Lung microvascular endothelial cell (primary cell): ENCODE data around the gene MTX2. TPM values are rescaled to one million over a fixed set of nuclear protein-coding genes. Genes with fewer than 3 reads are reported as not detected.

Experiments used
- DNase-seq, 2 donors: peaks; one replicate each; pipeline versions ENCODE4 v3.0.0 to v3.0.0-alpha.2; 2010; ENCODE audit warnings: low read depth in 2 of 2
- total RNA-seq: library from RNA; depleted of rRNA; stranded (reverse); fragments of >200 nt; gene quantifications from 2 replicates; pipeline ENCODE4 v1.2.1, GENCODE V29; 2014

The MTX2 gene
- 24.4 and 31.7 TPM in 2 replicates for total RNA-seq

DNA sequence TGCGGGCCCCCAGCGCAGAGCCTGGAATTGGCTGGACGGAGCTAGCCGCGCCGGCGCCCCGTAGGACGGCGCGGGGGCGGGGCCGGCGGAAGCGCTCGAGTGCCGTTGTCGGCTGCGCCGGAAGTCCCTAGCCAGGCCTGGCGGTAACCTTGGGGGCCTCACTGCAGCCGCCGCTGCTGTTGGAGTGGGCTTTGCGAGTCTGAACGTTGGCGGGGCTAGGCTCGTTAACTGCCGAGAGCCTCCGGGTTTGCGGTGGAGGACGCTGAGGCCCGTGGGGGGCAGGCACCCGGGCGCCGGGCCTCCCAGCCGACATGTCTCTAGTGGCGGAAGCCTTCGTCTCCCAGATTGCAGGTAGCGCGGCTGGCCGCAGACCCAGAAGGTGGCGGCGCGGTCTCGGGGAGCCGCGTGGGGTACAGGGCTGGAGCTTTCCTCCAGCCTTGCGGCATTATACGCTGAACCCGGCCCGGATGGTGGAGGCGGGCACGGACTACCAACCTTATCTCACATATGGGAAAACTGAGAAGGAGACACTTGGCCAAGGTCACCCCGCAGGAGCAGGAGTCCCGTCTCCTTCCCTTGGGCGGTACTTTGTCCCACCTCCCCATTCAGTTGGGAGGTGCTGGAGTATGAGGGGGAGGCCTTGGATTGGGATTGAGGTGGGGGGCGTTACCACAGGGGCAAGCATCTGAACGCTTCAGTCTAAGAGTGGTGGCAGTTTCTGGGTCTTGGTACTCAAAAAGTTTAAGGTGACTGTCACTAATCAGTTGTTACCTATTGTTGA is at the start of gene MTX2:
Gene MTX2 (plus strand): TSS at position 124 of the 781 bp plus-strand sequence. CDS start 188 bp downstream, at position 312.
- peak; percentile 72 to 84 for DNase-seq

DNA sequence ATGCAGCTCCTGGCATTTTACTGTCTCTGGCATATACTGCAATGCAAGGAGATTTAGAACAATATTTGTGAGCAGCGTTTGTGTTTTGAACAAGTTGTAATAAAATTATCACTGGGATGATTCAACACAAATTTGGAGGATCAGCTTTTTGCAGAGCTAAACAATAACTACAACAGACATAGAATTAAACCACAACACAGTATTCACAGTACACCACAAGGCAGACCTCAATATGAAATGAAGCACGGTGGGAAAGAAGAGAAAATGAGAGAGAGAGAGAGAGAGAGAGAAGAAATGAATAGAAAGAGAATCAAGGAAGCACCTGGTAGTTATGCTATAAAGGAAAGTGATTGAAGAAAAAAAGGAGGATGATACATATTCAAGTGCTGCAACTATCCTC is 41.4 kb upstream of the MTX2 start:
- DNase-seq = no peak

- peak; percentile 68 to 72 for DNase-seq
These were observed 35.1 kb upstream of the MTX2 start for GRCh38 chr2:176234156-176234555.

DNA sequence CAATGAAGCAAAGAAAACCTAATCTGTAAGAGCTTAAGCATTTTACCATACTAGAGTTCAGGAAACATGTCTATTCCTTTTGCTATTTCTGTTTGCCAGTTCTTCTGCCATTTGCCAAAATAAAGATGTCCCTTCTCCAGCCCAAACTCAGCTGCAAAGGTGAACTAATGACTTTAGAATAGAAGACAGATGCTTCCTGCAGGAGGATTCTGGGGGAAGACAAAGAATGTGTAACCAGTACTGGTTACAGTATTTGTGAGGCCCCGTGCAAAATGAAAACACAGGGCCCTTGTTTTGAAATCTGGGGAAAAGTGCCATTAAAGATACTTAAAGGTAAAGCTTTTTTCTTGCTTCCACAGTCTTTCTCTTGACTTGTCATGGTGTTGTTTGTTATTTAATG is 34.3 kb upstream of the MTX2 start:
- peak in 1 of 2 donors; percentile 44 for DNase-seq

GRCh38 chr2:176237456-176237855 is 31.8 kb upstream of the MTX2 start:
- no peak for DNase-seq

DNA sequence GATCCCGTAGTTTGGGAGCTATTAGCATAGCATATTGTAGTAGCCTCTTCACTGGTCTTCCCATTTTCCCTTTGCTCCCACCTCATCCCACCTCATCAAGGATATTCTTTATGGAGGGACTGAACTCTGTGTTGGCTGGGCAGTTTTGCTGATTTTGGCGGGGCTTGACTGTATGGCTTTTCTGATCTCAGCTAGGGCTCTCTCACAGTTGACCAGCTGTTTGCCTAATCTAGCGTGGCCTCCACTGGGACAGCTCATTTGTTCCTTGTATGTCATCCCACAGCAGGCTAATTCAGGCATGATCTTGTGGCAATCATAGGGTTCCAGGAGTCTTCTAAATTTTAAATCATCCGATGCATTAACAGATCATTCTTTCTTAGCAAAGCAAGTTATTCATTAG is 30.2 kb upstream of the MTX2 start:
- DNase-seq = no peak

DNA sequence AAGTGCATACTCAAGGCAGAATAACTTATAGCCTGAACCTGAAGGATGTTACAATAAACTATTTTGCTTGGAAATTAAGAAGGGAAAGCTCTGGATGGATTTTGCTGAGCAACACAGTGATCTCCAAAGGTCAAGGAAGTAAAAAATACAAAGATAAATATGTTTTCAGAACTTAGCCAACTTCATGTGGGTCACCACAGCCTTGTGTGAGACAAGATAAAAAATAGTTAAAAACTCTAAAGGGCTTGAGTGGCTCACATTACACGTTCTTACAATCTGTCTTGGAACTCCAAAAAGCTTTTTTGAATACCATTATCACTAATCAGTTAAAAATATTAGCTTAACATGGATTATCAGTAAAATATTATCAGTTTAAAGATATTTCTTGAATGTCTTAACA is 28.9 kb upstream of the MTX2 start:
- no peak for DNase-seq

- peak in 1 of 2 donors; percentile 66 for DNase-seq
These were observed 27.0 kb upstream of the MTX2 start for GRCh38 chr2:176242276-176242675.

DNA sequence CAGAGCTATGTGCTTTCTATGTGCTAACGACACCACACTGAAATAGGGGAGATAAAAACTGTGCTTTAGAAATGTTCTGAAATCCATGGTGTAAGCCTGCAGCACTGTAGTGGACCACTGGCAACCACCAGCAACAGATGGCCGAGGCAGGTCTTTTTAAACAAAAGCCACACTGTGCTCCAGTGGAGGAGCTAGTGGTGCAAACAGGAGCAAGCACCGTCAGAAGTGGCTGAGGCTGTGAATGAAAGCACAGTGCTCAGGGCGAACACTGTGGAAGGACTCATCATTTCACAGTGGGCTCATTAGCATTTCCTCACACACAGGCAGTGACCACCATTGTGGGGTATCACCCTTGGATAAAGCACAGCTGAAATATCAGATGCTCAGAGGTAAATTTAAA is 22.9 kb upstream of the MTX2 start:
- DNase-seq = no peak

- no peak for DNase-seq
These were observed 21.4 kb upstream of the MTX2 start for GRCh38 chr2:176247859-176248258.

GRCh38 chr2:176251928-176252327 is 17.3 kb upstream of the MTX2 start:
- DNase-seq = no peak

GRCh38 chr2:176260689-176261088 is 8.6 kb upstream of the MTX2 start:
- no peak for DNase-seq

GRCh38 chr2:176261136-176261535 is 8.1 kb upstream of the MTX2 start:
- peak in 1 of 2 donors; percentile 26 for DNase-seq

- DNase-seq = no peak
These were observed 295 bp upstream of the MTX2 start for GRCh38 chr2:176268976-176269318.

GRCh38 chr2:176270100-176270750 is 983 bp downstream of the MTX2 start:
- DNase-seq = peak in 1 of 2 donors; percentile 31

DNA sequence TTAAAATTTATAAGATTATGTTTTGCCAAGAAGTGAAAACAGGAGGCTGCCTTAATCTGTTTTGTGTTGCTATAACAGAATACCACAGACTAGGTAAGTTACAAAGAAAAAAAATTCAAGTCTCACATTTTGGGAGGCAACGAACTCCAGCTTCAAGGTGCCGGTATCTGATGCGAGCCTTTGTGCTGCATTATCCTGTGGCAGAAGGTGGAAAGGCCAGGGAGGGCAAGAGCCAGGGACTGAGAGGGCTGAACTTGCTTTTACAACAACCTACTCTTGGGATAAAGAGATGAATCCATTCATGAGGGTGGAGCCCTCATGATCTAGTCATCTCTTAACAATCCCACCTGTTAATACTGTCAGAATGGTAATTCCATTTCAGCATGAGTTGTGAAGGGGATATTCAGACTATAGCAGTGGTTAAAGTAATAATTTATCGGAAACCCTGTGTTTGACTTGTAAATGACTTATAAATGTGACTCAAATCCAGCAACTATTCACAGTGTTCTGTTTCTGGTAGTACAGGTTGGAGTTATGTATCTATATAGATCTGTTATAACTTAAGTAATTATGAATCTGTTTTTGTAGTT is 3.7 kb downstream of the MTX2 start:
- no peak for DNase-seq

- DNase-seq = no peak
These were observed 9.7 kb downstream of the MTX2 start for GRCh38 chr2:176278927-176279326.

DNA sequence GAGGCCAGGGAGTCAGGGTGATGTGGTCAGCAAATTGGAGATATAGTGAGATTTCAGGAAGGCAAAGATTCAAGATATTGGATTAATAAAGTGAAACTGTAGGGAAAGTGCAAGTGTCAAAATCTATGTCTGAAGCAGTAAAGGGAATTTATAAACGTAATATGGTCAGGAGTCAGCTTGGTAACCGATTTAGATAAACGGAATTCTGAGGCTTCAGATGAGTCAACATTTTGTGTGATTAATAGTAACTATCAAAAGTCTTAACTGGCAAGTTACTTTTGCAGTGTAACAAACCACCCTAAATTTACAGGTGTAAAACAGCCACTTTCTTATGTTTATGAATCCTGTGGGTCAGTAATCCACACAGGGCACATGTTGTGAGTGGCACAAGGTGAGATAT is 10.9 kb downstream of the MTX2 start:
- peak in 1 of 2 donors; percentile 12 for DNase-seq

DNA sequence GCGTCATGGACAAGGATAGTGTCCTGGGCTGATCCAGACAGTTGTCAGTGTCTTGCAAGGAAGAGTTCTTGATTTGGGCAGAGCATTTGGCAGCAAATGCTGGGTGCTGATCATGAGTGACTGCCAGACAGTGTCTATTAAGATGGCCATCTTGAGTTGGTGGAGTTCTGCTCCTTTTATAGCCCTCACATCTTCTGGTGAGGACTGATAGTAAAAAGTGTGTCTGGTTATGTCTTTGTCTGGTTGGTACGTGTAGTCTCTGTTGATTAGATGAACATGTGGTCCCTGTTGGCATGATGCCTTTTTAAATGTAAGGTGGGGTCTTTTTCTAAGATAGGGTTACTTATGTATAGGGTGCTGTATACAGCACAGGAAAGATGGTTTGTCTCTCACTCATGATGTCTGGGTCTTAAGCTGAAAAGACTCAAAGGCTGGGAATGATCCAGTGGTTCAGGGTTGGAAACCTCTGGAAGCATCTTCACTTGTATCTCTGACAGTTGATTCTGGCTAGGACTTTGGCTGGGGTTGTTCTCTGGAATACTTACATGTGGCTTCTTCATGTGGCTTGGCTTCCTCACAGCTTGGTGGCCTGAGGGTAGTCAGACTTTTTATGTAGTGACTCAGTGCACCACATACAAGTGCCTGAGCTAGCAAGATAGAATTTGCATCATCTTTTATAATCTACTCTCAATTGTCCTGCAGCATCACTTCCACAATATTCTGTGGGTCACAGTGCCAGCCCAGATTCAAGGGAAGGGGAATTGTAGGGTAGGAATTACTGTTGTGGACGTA is 11.8 kb downstream of the MTX2 start:
- no peak for DNase-seq

- DNase-seq = peak in 1 of 2 donors; percentile 77
These were observed 14.2 kb downstream of the MTX2 start for GRCh38 chr2:176283291-176284068.

- no peak for DNase-seq
These were observed 15.3 kb downstream of the MTX2 start for GRCh38 chr2:176284461-176285049.
